ENCODE results near the gene AMBRA1.
A peak's percentile ranks its signal among the peaks of the same experiment; 100 is the strongest.

AMBRA1 gene, protein sequence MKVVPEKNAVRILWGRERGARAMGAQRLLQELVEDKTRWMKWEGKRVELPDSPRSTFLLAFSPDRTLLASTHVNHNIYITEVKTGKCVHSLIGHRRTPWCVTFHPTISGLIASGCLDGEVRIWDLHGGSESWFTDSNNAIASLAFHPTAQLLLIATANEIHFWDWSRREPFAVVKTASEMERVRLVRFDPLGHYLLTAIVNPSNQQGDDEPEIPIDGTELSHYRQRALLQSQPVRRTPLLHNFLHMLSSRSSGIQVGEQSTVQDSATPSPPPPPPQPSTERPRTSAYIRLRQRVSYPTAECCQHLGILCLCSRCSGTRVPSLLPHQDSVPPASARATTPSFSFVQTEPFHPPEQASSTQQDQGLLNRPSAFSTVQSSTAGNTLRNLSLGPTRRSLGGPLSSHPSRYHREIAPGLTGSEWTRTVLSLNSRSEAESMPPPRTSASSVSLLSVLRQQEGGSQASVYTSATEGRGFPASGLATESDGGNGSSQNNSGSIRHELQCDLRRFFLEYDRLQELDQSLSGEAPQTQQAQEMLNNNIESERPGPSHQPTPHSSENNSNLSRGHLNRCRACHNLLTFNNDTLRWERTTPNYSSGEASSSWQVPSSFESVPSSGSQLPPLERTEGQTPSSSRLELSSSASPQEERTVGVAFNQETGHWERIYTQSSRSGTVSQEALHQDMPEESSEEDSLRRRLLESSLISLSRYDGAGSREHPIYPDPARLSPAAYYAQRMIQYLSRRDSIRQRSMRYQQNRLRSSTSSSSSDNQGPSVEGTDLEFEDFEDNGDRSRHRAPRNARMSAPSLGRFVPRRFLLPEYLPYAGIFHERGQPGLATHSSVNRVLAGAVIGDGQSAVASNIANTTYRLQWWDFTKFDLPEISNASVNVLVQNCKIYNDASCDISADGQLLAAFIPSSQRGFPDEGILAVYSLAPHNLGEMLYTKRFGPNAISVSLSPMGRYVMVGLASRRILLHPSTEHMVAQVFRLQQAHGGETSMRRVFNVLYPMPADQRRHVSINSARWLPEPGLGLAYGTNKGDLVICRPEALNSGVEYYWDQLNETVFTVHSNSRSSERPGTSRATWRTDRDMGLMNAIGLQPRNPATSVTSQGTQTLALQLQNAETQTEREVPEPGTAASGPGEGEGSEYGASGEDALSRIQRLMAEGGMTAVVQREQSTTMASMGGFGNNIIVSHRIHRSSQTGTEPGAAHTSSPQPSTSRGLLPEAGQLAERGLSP (N-terminal part only)

DNA sequence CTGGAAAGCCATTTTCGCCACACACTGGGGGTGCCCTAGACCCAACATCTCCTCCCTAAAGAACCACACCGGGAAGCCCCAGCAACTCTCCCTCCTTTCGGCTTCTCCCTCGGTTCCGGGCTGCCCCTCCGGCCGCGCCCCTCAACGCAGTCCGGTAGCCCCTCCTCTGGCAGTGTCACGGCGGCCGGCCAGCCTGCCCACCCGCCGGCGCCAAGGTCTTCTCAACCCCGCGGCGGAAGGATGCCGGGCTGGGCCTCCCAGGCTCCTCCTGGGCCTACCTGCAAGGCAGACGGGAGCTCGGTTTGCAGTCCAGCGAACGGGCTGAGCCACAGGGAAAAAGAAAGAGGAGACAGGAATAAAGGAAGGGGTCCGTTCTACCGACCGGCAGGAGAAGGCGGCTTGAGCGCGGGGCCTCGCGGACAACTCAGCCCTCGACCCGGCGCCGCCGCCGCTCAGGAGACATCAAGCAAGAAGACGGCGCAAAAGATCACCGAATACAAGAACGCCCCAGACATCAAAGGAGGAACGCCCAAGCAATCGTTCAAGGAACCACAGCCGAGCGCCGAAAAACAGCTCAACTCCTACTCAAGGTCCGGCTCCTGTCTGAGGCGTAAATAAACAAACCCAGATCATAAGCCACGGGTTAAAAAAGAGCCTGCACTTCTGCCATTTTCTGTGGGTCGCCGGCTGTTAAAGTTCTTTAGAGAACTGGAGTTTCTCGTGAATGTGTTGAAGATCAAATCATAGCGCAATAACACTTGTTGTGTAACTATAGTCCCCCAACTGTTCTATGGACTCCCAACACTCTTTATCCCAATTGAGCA, at the start of gene AMBRA1:
Gene AMBRA1, minus strand, starts transcription at position 474 of the 824 bp plus-strand sequence. CDS start 45,643 bp downstream, outside the sequence.
- DNase-seq: peak; percentile 96

DNA sequence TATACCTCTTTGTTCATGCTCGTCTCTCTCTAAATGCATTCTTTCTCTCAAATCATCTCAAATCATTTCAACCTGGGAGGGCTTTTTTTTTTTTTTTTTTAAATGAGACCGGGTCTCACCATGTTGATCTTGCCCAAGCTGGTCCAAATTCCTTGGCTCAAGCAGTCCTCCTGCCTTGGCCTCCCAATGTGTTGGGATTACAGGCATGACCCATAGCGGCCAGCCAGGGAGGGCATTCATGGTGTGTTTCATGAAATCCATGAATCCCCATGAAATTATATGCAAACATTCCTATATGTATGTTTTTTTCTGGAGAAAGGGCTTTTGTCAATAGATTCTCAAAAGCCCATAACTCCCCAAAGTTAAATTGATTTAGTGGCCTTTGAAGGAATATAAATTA, 49.7 kb upstream of the AMBRA1 start:
- DNase-seq: no peak

DNA sequence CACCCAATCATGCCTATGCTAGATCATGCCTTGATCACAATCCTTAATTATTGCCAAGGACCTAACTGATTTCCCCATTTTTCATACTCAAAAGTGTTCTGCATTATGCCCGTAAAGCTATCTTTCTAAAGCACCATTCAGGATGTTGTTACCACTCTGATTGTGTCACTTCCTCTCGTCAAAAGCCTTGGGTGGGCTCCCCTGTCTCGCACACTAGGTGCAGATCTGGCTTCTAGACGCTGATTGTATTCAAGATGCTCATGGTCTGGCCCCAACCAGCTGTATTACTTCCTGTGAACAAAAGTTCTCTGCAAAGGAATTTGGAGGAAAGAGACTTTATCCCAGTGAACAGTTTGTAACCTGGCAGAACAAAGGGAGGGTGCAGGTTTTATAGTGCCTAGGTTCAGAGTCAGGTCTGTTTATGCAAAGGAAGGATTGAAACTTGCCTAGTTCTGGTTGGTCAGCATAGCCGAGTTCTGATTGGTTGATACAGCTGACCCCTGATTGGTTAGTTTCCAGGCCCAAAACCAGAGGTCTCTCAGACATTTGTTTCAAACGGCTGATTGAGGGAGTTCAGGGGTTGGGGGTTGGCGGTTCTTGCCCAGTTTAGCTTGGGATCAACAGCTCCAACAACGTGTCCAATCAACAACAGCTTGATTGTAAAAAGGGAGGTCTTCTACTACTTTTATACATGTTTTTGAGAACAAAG, 49.0 kb upstream of the AMBRA1 start:
- DNase-seq: no peak

DNA sequence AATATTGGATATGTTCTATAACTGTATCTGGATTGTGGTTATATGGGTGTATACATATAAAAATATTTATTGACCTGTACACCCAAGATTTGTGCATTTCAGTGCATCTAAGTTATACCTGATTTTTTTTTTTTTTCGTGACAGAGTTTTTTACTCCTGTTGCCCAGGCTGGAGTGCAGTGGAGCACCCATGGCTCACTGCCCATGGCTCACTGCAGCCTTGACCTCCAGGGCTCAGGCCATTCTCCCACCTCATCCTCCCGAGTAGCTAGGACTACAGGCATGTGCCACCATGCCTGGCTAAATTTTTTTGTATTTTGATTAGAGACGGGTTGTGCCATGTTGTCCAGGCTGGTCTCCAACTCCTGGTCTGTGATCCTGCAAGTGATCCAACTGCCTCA, 47.8 kb upstream of the AMBRA1 start:
- no peak for DNase-seq

DNA sequence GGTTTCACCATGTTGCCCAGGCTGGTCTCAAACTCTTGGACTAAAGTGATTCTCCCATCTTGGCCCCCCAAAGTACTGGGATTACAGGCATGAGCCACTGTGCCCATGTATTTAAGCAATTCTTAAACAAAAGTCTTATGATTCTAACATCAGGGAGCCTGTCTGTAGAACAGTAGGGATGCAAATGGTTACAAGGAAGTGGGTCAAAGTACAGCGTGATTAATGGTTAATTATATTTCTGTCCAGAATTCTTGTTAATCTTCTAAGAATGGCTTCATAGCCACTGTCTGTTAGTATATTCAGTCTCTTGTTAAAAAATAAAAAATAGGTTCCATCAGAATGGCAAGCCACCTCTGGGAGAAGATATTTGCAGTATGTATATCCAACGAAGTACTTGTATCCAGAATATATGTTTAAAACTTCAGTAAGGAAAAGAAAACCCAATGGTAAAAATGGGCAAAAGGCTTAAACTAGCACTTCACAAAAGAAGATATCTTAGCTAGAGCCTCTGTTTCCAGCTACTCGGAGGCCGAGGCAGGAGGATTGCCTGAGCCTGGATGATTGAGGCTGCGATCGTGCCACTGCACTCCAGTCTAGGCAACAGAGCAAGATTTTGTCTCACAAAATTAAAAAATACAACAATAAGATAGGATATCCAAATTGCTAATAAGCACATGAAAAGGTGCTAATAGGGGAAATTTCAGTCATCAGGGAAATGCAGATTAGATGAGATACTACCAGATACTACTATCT, 46.4 kb upstream of the AMBRA1 start:
- no peak for DNase-seq

DNA sequence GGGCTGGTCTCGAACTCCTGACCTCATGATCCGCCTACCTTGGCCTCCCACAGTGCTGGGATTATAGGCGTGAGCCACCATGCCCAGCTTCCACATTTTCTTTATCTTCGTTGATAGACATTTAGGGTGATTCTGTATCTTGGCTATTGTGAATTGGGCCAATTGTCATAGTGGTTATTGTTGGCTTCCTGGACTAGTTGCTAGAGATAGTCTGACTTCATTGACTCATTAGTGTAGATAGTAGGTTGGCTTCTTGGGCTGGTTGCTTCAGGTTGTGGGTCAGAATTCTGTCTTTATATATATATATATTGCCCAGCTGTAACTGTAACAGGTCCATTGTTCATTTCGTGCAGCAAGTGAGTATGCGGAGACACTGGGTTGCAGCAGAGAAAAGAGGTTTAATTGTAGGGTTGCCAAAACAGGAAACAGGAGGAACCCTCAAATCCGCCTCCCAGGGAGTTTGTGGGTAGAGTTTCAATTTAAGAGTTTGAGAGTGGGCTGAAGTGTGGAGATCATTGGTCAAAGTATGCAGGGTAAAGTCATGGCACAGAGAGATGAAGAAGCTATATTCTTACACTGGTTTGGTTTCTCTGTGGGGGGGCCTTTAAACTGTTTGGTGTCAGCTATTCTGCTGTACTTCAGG, 45.5 kb upstream of the AMBRA1 start:
- DNase-seq: no peak

DNA sequence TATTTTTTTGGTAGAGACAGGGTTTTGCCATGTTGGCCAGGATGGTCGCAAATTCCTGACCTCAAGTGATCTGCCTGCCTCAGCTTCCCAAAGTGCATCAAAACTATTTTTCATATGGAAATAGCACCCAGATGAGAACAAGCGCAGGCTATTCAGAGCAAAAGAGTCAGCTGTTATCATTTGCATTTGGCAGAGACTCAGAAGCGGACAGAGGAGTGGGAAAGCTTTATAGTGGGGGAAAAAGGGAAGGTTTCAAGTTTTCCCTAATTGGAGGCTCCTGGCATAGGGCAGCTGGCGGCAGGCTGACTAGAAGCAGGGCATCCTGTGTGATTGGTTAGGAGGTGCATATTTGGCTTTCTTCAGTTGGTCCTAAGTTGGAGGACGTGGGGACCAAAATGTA, 43.7 kb upstream of the AMBRA1 start:
- DNase-seq: no peak

DNA sequence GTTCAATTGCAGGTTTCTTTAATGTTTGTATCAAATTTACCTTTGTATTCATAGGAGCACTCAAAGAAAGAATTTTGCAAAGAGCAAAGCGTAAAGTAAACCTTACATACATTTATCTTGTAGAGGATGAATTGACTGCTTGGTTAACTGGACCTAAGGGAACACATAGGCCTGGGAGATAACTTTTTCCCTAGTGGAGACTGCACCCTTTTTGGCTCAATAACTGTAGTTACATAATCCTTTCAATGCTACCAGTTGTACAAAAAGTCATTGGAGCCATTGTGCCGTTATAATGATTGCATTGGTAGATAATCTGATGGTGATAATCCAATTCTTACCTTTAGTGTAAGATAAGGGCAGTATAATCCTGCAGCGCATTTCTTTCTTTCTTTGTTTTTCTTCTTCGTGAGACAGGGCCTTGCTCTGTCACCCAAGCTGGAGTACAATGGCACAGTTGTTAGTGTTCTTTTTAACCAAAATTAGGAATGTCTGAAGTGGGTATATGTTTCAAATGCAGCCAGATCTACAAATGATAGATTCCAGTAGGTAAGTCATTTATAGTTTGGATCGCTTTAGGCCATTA, 41.8 kb upstream of the AMBRA1 start:
- DNase-seq: no peak

DNA sequence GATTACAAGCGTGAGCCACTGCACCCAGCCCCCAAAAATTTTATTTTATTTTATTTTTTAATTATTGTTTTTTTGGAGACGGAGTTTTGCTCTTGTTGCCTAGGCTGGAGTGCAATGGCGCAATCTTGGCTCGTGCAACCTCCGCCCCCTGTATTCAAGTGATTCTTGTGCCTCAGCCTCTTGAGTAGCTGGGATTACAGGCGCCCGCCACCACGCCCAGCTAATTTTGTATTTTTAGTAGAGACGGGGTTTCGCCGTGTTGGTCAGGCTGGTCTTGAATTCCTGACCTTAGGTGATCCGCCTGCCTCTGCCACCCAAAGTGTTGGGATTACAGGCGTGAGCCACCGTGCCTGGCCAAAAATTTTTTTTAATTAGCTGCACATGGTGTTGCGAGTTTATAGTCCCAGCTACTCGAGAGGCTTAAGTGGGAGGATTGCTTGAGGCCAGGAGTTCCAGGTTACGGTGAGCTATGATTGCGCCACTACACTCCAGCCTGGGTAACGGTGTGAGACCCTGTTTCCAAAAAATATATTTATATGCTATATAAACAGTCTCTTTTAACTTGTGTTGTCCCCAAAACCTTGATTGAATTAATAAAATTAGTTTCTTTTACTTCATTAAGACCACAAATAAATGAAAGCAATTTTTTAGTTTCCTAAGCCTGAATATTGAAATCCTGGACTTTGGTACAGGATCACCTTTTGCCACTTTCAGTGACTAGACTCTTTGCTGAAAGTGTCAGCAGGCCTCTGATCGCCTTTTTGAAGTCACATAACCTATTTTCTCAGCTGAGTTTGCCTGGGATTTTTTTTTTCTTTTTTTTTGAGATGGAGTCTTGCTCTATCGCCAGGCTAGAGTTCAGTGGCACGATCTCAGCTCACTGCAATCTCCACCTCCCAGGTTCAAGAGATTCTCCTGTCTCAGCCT, 39.7 kb upstream of the AMBRA1 start:
- no peak for DNase-seq

DNA sequence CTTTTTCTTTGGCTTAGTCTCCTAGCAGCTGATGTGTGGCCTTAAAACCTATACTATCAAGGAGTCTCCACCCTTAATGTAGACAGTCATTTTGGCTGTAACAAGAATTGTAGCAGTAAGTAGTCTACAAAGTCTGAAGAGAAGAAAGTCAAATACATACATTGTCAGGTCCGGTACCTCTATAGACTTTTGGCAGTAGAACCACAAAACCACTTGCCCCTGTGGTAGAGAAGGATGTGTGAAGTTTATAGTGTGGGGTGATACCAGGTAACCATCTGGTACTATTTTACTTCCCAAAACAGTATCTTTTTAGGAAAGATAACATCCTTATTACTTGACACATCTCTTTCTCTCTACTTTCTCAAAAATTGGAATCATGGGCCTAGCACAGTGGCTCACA, 38.7 kb upstream of the AMBRA1 start:
- no peak for DNase-seq

DNA sequence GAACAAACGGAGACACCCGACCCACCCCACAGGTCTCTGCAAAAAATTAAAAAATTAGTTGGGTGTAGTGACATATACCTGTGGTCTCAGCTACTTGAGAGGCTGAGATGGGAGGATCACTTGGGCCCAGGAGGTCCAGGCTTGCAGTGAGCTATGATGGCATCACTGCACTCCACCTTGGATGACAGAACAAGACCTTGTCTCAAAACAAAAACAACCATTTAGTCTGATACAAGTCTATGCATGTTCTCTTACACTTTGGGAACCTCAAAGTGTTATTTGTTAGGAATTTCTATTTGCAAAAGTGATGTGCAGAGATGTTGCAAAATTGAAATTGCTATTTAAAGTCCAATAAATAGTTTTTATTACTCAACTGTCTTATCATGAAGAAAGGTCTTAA, 37.9 kb upstream of the AMBRA1 start:
- DNase-seq: no peak

DNA sequence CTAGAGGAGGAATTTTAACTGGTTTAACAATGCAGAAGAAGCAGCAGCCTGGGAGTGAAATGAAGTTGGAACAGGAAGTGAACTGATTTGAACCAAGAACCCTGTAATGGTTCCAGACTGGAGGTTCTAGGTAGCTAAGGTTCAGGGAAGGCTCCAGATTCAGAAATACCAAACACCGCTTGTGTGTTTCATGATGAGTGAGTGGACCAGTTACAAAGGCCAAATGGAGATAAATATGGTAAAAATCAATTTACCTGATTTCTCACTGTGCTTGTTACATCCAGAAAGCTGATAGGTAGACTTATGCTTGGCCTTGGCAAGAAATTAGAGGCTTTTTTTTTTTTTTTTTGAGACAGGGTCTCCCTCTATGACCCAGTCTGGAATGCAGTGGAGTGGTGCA, 36.4 kb upstream of the AMBRA1 start:
- DNase-seq: no peak

DNA sequence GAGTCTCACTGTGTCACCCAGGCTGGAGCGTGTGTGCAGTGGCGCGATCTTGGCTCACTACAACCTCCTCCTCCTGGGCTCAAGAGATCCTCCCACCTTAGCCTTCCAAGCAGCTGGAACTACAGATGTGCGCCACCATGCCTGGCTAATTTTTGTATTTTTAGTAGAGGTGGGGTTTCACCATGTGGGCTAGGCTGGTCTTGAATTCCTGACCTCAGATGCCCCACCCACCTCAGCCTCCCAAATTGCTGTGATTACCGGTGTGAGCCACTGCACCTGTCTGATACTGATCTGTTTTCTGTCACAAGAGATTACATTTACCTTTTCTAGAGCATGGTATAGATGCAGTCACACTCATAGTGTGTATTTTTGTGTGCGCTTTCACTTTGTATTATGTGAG, 35.1 kb upstream of the AMBRA1 start:
- no peak for DNase-seq

DNA sequence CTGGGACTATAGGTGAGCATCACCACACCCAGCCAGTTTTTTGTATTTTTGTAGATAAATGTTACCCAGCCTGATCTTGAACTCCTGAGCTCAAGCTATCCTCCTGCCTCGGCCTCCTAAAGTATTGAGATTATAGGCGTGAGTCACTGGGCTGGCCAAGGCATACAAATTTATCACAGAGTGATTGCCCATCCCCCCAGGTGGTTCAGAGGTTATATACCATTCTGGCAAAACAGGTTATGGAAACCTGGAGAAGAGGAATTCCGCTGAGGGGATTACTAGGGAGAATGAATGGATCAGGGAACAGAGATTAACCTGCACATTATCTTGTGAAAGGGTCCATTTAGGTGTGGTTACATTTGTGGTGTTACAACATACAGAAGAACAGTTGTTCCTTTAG, 31.6 kb upstream of the AMBRA1 start:
- no peak for DNase-seq

DNA sequence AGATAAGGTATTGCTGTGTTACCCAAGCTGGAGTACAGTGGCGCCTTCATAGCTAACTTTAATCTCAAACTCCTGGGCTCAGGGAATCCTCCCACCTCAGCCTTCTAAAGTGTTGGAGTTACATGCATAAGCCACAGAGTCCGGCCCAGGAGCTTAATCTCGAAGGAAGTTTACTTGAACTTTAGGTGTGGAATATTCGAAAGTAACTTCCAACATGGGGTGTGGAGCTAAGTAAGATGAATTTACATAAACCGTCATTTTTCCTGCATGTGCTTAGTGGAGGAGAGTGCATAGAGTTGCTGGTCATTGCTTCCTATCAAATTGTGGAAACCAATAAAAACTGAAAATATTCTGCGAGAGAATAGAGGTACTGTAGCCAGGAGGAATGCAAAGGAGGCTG, 25.0 kb upstream of the AMBRA1 start:
- DNase-seq: no peak

DNA sequence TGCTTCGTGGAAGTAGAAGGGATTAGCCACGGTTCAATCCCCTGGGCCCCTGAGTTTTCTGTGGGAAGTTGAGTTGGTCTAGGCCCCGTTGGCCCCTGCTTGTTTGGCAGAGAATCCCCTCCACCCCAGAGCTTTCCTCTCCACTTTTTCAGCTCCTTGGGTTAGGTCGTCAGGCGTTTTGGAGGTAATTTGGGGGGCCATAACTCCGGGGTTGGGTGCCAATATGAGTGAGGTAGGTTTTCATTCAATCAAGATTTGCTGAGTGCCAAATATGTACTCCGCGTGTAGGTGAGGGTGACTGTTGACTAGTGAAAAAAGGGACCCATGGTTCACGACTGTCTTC, 24.1 kb upstream of the AMBRA1 start:
- DNase-seq: no peak

DNA sequence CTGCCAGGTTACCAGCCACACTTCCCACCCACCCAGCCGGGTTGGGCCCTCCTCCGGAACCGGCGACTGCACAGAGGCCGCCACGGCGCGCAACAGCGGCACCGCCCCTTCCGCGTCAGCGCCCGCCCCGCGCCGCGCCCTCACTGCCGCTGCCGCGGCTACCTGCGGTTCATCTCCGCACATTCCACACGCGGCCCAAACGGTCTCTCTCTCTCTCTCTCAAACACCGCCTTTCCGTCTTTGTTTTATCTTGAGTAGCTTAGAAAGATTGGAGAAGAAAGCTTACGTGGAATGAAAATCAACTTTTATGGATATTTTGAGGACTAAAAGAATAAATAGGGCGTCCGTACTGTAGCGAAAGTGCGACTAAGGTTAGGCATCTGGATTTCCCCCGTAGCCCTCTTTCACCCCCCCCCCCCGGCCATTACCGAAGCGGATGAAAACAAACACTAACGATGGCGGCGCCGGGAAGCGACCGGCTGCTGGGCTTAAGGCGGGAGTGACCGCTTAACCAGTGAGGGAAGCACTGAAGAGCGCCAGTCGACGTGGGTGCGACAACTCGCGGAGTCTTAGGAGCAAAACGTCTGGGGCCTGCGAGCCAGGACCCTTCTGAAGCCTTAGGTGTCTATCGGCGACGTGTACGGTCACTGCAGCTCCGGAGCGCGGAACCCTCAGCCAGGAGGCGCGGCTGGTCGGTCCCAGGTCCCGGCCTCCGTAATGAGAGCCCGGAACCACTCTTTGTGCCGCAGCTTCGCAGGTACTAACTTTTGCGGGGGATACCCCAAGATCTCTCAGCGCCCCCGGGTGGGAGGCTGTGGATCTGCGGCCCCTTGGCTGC, 23.5 kb upstream of the AMBRA1 start, which contains the start of the genes ATG13 and HARBI1:
Gene ATG13, plus strand, starts transcription at position 420 of the 838 bp plus-strand sequence. CDS start 26,739 bp downstream, outside the sequence.
Gene HARBI1, minus strand, starts transcription at position 94 of the 838 bp plus-strand sequence. CDS start 990 bp downstream, outside the sequence.
- DNase-seq: peak; percentile 89
